ENCODE data around the gene PPP1R14D. TPM values are rescaled to one million over a fixed set of nuclear protein-coding genes. Genes with fewer than 3 reads are reported as not detected.
A peak's percentile ranks its signal among the peaks of the same experiment; 100 is the strongest.

The PPP1R14D gene, protein sequence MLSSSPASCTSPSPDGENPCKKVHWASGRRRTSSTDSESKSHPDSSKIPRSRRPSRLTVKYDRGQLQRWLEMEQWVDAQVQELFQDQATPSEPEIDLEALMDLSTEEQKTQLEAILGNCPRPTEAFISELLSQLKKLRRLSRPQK
- not detected in 2 replicates for total RNA-seq

DNA sequence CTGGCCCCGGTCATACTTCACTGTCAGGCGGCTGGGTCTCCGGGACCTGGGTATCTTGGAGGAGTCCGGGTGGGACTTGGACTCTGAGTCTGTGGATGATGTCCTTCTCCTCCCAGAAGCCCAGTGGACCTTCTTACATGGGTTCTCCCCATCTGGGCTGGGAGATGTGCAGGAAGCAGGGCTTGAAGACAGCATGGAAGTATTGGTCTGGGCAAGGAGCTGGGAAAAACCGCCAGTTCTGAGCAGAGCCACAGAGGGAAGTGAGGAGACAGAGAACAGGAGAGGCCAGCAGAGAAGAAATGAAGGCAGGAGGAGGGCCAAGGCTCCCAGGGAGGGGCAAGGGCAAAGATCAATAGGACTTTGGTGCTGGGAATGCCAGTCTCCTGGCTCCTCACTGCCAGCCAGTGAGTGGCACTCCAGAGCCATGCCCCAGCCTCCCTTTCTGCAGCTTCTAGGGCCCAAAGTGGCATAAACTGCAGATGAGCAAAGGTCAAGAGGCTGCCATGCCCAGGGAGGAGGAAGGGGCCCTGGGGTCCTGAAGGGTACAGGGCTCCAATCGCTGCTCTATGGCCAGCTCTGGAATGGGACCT is at the start of gene PPP1R14D:
Gene PPP1R14D (minus strand): TSS at position 262 of the 590 bp plus-strand sequence. CDS start 67 bp downstream, at position 195.
- DNase-seq (ENCODE audit: low read depth) = no peak
- no peak within 1 kb of the TSS for H3K4me3 ChIP-seq (ENCODE audit: low read depth, low read length)
- TF ChIP-seq, protein P1, sequence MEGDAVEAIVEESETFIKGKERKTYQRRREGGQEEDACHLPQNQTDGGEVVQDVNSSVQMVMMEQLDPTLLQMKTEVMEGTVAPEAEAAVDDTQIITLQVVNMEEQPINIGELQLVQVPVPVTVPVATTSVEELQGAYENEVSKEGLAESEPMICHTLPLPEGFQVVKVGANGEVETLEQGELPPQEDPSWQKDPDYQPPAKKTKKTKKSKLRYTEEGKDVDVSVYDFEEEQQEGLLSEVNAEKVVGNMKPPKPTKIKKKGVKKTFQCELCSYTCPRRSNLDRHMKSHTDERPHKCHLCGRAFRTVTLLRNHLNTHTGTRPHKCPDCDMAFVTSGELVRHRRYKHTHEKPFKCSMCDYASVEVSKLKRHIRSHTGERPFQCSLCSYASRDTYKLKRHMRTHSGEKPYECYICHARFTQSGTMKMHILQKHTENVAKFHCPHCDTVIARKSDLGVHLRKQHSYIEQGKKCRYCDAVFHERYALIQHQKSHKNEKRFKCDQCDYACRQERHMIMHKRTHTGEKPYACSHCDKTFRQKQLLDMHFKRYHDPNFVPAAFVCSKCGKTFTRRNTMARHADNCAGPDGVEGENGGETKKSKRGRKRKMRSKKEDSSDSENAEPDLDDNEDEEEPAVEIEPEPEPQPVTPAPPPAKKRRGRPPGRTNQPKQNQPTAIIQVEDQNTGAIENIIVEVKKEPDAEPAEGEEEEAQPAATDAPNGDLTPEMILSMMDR (conservative IDR thresholded peaks at IDR 0.05; ENCODE audit: low read depth, low read length) = peak; percentile 8

DNA sequence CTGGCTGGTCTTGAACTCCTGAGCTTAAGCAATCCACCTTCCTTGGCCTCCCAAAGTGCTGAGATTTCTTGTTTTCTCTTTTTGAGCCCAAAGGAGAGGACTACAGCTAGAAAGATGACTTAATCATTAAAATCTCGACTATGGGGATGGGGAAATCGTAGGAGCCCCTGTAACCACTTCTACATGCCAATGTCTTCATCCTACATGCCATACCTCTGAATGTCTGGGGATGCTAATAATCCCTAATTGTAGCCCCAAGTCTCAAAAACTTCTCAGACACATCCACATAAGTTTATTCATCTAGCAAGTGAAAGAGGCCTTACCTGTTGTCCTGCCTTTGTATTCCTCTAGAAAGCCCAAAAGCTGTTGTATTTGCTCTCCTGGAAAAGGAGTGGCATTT is 49.2 kb upstream of the PPP1R14D start:
- no peak overlapping the region for H3K4me3 ChIP-seq (ENCODE audit: low read depth, low read length)
- TF ChIP-seq, protein P1 (conservative IDR thresholded peaks at IDR 0.05; ENCODE audit: low read depth, low read length) = no peak
- DNase-seq (ENCODE audit: low read depth) = no peak

DNA sequence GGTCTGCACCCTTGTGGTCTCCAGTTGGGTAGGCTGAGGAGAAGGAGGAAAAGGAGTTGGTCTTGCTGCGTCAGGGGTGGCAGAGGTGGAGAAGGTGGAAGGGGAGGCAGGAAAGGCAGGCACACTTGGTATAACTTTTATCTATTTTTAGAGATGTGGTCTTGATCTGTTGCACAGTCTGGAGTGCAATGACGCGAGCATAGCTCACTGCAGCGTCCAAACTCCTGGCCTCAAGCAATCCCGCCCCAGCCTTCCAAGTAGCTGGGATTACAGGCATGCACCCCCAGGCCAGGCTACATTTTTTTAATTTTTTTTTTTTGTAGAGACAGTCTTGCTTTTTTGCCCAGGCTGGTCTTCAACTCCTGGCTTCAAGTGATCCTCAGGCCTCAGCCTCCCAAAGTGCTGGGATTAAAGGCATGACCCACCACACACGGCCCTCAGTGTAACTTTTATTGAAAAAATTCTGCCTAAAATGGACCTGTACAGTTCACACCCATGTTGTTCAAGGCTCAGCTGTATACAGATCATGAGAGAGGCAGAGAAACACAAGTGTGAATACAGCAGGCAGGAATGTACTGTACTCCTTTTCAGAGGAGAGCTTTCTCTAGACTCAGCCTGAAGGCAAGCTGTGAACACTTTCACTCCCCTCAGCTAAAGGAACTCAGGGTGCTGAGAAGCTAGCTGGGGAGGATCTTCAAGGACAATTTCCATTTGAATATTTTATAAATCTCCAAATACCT is 47.7 kb upstream of the PPP1R14D start:
- no peak overlapping the region for H3K4me3 ChIP-seq (ENCODE audit: low read depth, low read length)
- no peak for DNase-seq (ENCODE audit: low read depth)
- TF ChIP-seq, protein P1 (conservative IDR thresholded peaks at IDR 0.05; ENCODE audit: low read depth, low read length) = no peak

DNA sequence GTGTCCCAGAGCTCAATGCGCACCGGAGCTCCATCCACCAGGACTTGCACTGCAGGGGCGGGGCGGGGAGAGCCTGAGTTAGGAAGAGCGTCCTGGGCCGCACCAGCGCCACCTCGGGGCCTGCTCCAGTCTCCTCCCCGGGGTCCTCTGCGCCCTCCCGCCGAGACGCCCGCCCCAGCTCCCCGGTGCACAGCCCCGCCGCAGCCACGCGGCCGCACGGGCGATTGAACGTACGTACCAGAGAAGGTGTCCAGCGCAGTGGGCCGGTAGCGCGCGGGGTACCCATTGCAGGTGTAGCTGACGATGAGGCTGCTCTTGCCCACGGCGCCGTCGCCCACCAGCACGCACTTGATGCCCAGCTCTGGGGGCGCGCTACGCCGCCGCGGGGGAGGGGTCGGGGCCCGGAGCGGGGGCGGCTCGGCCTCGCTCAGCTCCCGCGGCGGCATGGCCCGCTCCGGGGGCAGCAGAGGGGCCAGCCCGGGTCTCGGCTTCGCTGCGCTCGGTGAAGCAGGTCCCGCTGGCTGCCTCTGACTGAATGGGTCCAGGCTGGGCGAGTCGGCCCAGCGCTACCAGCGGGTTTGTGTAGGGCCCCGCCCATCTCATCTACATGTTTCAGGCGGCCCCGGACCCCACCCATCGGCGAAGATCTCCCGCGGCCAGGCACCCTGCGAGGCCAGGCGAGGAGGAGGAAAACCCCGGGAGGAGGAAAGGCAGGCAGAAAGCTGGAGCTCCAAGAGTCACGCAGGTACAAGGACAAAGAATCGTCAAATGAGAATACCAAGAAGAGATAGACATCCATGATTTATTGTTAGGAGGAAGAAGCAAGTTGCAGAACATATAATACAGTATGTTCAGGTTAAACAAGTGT is 45.4 kb upstream of the PPP1R14D start, which contains the start of gene RHOV:
Gene RHOV (minus strand): TSS at position 541 of the 868 bp plus-strand sequence. CDS start 95 bp downstream, at position 446.
- H3K4me3 ChIP-seq (ENCODE audit: low read depth, low read length) = peak within 1 kb of the TSS; percentile 63
- DNase-seq (ENCODE audit: low read depth) = no peak
- TF ChIP-seq, protein P1 (conservative IDR thresholded peaks at IDR 0.05; ENCODE audit: low read depth, low read length) = peak; percentile 46

DNA sequence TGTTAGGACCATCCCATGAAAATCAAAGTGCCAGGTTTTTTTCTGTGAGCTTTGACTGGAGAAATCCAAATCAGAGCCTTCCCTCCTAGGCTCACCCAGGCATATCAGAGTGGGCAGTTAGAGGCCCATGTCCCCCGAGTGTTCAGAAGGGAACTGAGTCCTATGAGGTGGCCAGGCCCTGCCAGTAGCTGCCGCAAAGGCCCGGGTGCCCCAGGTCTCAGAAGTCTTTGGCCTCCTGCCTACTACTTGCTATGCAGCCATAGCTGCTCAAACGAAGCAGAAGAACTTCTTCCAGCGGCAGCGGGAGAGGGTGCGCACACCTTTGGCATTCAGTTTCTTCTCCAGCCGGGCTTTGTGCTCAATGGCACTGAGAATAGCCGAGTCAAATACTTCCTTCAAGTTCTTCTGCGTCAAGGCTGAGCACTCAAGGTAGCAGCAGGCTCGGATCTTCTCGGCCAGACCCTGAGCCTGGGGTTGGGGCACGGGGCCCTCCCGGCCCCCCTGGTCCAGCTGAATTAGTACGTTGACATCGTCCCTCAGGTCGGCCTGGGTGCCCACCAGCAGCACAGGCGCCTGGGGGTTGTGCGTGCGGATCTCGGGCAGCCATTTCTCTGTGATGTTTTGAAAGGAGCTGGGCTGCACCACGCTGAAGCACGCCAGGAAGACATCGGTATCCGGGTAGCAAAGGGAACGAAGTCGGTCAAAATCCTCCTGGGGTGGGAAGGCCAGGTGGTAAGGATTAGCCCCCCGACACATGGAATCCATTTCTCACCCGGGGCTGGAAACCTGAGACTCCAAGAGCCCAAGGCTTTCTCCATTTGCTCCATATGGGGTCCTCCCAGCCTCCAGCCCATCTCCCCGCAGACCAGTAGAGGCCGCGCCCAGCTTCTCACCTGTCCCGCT is 44.5 kb upstream of the PPP1R14D start:
- H3K4me3 ChIP-seq (ENCODE audit: low read depth, low read length) = peak overlapping the region; percentile 63
- TF ChIP-seq, protein P1 (conservative IDR thresholded peaks at IDR 0.05; ENCODE audit: low read depth, low read length) = no peak
- no peak for DNase-seq (ENCODE audit: low read depth)

All from epithelial cell of proximal tubule (primary cell).